ENCODE measurements around the gene TBC1D8.

GRCh38 chr2:100976061-100976460 lies 175.1 kb downstream of the TBC1D8 start:
- TF ChIP-seq, protein P1, sequence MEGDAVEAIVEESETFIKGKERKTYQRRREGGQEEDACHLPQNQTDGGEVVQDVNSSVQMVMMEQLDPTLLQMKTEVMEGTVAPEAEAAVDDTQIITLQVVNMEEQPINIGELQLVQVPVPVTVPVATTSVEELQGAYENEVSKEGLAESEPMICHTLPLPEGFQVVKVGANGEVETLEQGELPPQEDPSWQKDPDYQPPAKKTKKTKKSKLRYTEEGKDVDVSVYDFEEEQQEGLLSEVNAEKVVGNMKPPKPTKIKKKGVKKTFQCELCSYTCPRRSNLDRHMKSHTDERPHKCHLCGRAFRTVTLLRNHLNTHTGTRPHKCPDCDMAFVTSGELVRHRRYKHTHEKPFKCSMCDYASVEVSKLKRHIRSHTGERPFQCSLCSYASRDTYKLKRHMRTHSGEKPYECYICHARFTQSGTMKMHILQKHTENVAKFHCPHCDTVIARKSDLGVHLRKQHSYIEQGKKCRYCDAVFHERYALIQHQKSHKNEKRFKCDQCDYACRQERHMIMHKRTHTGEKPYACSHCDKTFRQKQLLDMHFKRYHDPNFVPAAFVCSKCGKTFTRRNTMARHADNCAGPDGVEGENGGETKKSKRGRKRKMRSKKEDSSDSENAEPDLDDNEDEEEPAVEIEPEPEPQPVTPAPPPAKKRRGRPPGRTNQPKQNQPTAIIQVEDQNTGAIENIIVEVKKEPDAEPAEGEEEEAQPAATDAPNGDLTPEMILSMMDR (IDR thresholded peaks at IDR 0.05) = no peak
- TF ChIP-seq POLR2A (IDR thresholded peaks at IDR 0.05) = no peak

All from testis (tissue), 2 donors.